ENCODE measurements around the gene LRCH4. TPM values are rescaled to one million over a fixed set of nuclear protein-coding genes. Genes with fewer than 3 reads are reported as not detected.

LRCH4 gene
- total RNA-seq, 1 experiment from 2014 or later: 29.0 TPM

DNA sequence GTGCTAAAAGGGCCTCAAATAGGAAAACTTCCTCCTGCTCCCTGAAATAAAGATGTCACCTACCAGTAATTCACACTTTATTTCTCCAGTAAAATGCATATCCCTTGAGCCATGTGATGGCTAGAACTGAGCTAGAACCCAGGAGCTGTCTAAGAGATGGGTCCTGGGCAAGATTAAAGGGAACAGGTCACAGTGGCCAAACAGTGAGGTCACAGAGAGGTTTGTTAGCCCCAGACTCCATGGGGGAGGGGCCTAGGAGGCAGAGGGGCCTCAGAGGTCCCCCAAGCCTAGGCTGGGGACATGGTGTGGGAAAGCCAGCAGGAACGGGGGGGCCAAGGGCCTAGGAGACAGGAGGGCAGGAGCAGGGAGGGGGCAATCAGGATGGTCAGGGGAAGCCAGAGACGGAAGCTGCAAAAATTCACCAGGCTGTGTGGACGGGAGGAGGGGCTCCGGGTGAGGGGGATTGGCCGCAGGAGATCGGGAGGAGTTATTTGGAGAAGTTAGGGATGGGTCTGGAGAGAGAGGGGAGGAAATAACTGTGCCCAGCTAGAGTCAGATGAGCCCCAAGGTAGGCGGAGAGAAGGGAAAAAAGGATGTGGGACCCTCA lies 3.5 kb upstream of the LRCH4 start:
- BruUV-seq (replicated peaks): no TSS peak
- Mint-ChIP-seq H3K27ac (ENCODE audit: unreplicated experiment) (no peak overlapping the region), H3K9me3 (ENCODE audit: low read depth, unreplicated experiment) (peaks cover 2% of the 10 kb centered on the region), H3K4me3 (ENCODE audit: low read depth, unreplicated experiment) (no peak overlapping the region), H3K36me3 (ENCODE audit: insufficient read depth, unreplicated experiment) (peaks cover 21% of the 10 kb centered on the region), H3K4me1 (ENCODE audit: low read depth, unreplicated experiment) (peaks cover 6% of the 10 kb centered on the region), H3K27me3 (ENCODE audit: unreplicated experiment) (peaks cover 27% of the 10 kb centered on the region)
- CTCF ChIA-PET: interaction anchor here (1.2 kb wide), 1 partner anchor 22 kb away, joined by 4 read pairs; no protein-coding TSS in a partner anchor
- no peak for DNase-seq
- TF ChIP-seq, protein P1, sequence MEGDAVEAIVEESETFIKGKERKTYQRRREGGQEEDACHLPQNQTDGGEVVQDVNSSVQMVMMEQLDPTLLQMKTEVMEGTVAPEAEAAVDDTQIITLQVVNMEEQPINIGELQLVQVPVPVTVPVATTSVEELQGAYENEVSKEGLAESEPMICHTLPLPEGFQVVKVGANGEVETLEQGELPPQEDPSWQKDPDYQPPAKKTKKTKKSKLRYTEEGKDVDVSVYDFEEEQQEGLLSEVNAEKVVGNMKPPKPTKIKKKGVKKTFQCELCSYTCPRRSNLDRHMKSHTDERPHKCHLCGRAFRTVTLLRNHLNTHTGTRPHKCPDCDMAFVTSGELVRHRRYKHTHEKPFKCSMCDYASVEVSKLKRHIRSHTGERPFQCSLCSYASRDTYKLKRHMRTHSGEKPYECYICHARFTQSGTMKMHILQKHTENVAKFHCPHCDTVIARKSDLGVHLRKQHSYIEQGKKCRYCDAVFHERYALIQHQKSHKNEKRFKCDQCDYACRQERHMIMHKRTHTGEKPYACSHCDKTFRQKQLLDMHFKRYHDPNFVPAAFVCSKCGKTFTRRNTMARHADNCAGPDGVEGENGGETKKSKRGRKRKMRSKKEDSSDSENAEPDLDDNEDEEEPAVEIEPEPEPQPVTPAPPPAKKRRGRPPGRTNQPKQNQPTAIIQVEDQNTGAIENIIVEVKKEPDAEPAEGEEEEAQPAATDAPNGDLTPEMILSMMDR (IDR thresholded peaks at IDR 0.05; ENCODE audit: unreplicated experiment): no peak
- intact Hi-C loops (cut with micrococcal nuclease; ENCODE audit: unreplicated experiment): no loop called here

DNA sequence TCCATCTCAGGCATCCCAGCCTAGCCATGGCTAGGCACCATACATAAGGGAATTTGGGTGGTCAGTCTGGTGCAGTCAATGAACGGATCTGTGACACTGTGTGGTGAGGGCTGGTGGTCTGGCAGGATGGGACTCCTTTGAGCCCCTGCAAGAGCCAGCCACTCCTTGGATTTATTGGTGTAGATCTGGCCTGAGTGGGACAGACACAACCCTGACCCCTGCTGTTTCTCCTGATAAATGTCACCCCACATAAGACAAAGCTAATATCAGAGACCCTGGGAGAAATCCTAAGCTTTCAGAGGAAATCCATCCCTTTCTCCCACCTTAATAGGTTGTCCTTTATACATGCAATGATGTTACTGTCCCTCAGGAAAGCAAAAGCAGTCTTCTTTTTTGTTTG lies 2.5 kb upstream of the LRCH4 start:
- no TSS peak for BruUV-seq (replicated peaks)
- intact Hi-C loops (cut with micrococcal nuclease; ENCODE audit: unreplicated experiment): no loop called here
- H3K4me1 Mint-ChIP-seq (ENCODE audit: low read depth, unreplicated experiment): peaks cover 12% of the 10 kb centered on the region
- no peak overlapping the region for H3K27ac Mint-ChIP-seq (ENCODE audit: unreplicated experiment)
- peaks cover 2% of the 10 kb centered on the region for H3K9me3 Mint-ChIP-seq (ENCODE audit: low read depth, unreplicated experiment)
- no peak overlapping the region for H3K4me3 Mint-ChIP-seq (ENCODE audit: low read depth, unreplicated experiment)
- TF ChIP-seq, protein P1 (IDR thresholded peaks at IDR 0.05; ENCODE audit: unreplicated experiment): no peak
- peaks cover 21% of the 10 kb centered on the region for H3K36me3 Mint-ChIP-seq (ENCODE audit: insufficient read depth, unreplicated experiment)
- CTCF ChIA-PET: interaction anchor here (0.7 to 1.2 kb wide), 5 partner anchors 21 to 238 kb away, joined by 3 to 5 read pairs (median 3); partner anchors contain the start of gene MOSPD3
- peaks cover 27% of the 10 kb centered on the region for H3K27me3 Mint-ChIP-seq (ENCODE audit: unreplicated experiment)
- no peak for DNase-seq

DNA sequence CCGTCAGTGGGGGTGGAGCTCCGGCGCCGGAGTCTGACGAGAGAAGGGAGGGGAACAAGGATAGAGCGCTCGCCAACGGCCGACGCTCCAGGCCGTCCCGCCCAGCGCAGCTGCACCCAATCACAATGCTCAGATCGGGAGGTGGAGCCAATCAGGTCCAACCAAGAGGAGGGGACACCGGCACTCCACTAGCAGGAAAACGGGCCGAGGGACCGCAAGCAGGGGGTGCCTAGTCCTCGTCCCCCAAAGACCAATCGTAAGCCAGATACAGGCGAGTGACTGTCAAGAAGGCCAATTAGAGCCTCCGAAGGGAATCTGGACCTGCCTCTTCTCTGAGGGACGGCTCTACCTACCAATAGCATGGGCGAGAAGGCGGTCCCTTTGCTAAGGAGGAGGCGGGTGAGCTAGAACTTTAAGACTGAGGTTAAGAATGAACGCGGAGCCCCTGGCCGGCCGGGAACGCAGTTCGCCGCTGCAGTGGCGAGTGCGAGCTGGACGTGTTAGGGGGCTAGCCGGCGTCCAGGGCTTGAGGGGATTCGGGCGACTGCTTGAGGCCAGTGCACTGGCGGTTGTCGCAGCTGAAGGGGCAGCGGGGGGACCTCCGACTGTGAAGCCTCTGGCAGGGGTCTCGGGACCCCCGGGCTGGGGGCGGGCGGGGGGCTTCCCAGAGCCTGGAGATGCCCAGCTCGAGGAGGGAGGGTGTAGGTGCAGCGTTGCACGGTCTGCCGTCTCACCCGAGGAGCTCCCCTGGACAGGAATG lies 517 bp upstream of the LRCH4 start, which contains the start of gene FBXO24:
FBXO24 (plus strand) TSS at position 63 of the 760 bp plus-strand sequence; CDS start at position 361, 298 bp downstream.
- DNase-seq: peak; percentile 97
- peaks cover 15% of the 10 kb centered on the region for H3K27me3 Mint-ChIP-seq (ENCODE audit: unreplicated experiment)

More for the DNA sequence above, 517 bp upstream of the LRCH4 start, which contains the start of gene FBXO24:
- Mint-ChIP-seq H3K4me1 (ENCODE audit: low read depth, unreplicated experiment) (peaks cover 14% of the 10 kb centered on the region), H3K4me3 (ENCODE audit: low read depth, unreplicated experiment) (peak within 1 kb of the TSS; percentile 91), H3K36me3 (ENCODE audit: insufficient read depth, unreplicated experiment) (peaks cover 25% of the 10 kb centered on the region), H3K9me3 (ENCODE audit: low read depth, unreplicated experiment) (no peaks in the 10 kb centered on the region), H3K27ac (ENCODE audit: unreplicated experiment) (peak within 1 kb of the TSS; percentile 96)
- no TSS peak for BruUV-seq (replicated peaks)
- intact Hi-C loops (cut with micrococcal nuclease; ENCODE audit: unreplicated experiment): no loop called here
- TF ChIP-seq, protein P1 (IDR thresholded peaks at IDR 0.05; ENCODE audit: unreplicated experiment): no peak
- CTCF ChIA-PET: interaction anchor here (0.6 to 1.2 kb wide), 7 partner anchors 10 to 87 kb away, joined by 3 to 4 read pairs (median 4); partner anchors contain the start of gene GNB2
